ENCODE results near the gene CORO2A.

CORO2A gene

DNA sequence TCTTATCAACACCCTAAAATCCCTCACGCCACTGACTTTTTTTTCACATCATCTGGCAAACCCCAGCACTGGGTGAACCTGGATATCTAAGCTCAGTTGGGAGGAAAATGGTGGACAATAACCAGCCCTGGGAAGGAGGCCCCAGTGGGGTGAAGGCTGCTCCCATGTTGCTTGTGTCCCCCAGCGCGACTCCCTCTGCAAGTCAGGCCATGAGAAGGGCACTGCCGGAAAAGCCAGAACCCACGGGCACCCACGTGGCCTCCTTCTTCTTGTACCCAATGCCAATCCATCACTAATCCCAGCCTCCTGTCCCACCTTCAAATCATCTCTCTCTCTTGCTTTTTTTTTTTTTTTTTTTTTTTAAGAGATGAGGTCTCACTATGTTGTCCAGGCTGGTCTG is 11.4 kb downstream of the CORO2A start:
- TF ChIP-seq, protein P1, sequence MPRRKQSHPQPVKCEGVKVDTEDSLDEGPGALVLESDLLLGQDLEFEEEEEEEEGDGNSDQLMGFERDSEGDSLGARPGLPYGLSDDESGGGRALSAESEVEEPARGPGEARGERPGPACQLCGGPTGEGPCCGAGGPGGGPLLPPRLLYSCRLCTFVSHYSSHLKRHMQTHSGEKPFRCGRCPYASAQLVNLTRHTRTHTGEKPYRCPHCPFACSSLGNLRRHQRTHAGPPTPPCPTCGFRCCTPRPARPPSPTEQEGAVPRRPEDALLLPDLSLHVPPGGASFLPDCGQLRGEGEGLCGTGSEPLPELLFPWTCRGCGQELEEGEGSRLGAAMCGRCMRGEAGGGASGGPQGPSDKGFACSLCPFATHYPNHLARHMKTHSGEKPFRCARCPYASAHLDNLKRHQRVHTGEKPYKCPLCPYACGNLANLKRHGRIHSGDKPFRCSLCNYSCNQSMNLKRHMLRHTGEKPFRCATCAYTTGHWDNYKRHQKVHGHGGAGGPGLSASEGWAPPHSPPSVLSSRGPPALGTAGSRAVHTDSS (tag by site-specific recombination; IDR thresholded peaks at IDR 0.05): no peak
- TF ChIP-seq, protein P2, sequence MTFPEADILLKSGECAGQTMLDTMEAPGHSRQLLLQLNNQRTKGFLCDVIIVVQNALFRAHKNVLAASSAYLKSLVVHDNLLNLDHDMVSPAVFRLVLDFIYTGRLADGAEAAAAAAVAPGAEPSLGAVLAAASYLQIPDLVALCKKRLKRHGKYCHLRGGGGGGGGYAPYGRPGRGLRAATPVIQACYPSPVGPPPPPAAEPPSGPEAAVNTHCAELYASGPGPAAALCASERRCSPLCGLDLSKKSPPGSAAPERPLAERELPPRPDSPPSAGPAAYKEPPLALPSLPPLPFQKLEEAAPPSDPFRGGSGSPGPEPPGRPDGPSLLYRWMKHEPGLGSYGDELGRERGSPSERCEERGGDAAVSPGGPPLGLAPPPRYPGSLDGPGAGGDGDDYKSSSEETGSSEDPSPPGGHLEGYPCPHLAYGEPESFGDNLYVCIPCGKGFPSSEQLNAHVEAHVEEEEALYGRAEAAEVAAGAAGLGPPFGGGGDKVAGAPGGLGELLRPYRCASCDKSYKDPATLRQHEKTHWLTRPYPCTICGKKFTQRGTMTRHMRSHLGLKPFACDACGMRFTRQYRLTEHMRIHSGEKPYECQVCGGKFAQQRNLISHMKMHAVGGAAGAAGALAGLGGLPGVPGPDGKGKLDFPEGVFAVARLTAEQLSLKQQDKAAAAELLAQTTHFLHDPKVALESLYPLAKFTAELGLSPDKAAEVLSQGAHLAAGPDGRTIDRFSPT (tag by site-specific recombination; IDR thresholded peaks at IDR 0.05): no peak
- no peaks in the 10 kb centered on the region for H3K4me1 ChIP-seq (ENCODE audit: control insufficient read depth, insufficient read depth, low read length)
- ChIA-PET POLR2A (no interaction called here), CTCF (no interaction called here)
- no peak overlapping the region for H3K4me3 ChIP-seq (ENCODE audit: low read depth, low read length)
- no peak overlapping the region for H3K27ac ChIP-seq (ENCODE audit: extremely low read depth, low read depth, low read length)
- no peaks in the 10 kb centered on the region for H3K36me3 ChIP-seq (ENCODE audit: control insufficient read depth in 2 of 2, insufficient read depth in 1 of 2, low read length in 2 of 2)
- H3K9me3 ChIP-seq (ENCODE audit: control insufficient read depth, insufficient read depth, low read depth, low read length): no peaks in the 10 kb centered on the region

DNA sequence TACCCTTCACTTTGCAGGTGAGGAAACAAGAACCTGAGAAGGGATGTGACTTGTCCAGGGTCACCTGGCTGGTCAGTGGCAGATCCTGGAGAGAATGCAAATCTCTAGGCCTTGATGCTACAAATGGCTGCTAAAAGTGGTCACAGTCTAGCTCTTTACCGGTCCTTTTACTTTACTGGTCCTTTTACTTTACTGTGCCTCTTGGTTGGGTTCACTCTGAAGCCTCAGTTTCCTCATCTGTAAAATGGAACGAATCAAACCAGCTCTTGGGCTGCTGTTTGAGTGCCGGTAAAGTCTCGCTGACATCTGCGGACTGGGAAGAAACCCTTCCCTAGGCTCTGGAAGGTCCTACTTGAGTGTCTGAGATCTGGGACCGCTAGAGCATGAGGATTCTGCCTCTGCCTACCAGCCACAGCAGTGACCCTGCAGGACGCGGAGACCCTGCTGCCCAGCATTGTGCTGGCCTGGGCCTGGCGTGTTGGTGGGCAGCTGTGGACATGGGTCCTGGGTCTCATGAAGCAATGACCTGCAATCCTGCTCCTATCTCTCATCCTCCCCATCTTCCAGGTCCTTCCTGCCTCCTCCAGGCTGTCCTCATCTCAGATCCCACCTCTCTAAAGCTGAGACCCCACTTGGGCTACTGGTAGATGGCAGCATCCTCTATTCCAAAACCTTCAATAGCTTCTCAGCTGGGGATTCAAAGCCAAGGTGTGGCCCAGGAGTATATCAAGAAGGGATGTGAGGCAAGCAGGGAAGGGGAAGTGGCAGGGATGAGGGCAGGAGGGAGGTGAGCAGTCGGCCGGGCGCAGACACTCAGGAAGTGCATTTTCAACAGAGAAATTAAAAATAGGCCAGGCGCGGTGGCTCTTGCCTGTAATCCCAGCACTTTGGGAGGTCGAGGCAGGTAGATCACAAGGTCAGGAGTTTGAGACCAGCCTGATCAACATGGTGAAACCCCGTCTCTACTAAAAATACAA is 13.3 kb downstream of the CORO2A start:
- CTCF ChIA-PET: interaction anchor here (0.6 to 1.0 kb wide), 4 partner anchors 14 to 112 kb away, joined by 3 read pairs; no protein-coding TSS in a partner anchor
- POLR2A ChIA-PET: no interaction called here

DNA sequence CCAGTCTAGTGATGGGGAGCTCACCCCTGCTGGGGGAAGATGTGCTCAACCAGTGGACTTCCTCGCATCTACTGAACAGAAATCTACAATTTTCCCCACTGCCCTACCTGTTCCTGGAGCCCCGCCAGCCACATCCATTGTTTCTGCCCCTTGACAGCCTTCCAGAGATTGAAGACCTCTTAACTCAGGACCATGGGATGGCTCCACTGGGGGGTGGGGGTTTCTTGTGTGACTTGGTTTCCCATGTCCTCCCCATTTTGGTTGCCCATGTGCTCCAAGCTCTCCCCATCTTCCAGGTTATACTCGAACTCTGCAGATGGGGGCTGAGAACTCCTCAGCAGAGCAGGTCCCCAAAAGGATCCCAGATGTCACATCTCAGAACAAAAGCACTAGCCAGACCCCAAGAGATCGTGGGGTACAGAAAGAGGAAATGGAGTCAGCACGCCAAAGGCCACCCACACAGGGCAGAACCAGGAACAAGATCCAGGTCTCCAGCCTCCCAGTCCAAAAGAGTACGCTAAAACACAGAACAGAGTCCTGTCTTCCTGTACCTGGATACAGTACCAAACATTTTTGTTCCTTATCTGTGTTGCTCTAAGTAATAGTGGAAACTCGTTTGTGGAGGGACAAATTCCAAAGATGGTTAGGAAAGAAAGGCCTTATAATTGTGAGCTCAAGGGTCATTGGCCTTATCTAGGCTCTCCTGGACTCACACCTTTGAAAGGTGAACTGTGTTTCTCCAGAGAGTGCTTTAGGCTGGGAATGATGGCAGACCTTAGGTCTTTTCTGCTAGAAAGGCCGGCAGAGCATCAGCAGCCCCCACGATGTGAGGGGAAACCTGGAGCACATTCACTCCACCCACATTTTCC is 15.8 kb downstream of the CORO2A start:
- peaks cover 6% of the 10 kb centered on the region; the same call in 1 of the 2 replicates for H3K4me1 ChIP-seq (ENCODE audit: control insufficient read depth, insufficient read depth, low read length)
- H3K9me3 ChIP-seq (ENCODE audit: control insufficient read depth, insufficient read depth, low read depth, low read length): no peaks in the 10 kb centered on the region
- no peak overlapping the region for H3K27ac ChIP-seq (ENCODE audit: extremely low read depth, low read depth, low read length)
- TF ChIP-seq ZNF19 (tag by site-specific recombination; IDR thresholded peaks at IDR 0.05; ENCODE audit: low read depth) (no peak), ZNF830 (tag by site-specific recombination; IDR thresholded peaks at IDR 0.05; ENCODE audit: low read depth) (no peak), OVOL3 (tag by site-specific recombination; IDR thresholded peaks at IDR 0.05) (no peak), ZNF529 (tag by site-specific recombination; IDR thresholded peaks at IDR 0.05; ENCODE audit: insufficient replicate concordance) (no peak), MEIS1 (CRISPR knock-in tag; IDR thresholded peaks at IDR 0.05; ENCODE audit: borderline replicate concordance) (no peak)
- TF ChIP-seq, protein P3, sequence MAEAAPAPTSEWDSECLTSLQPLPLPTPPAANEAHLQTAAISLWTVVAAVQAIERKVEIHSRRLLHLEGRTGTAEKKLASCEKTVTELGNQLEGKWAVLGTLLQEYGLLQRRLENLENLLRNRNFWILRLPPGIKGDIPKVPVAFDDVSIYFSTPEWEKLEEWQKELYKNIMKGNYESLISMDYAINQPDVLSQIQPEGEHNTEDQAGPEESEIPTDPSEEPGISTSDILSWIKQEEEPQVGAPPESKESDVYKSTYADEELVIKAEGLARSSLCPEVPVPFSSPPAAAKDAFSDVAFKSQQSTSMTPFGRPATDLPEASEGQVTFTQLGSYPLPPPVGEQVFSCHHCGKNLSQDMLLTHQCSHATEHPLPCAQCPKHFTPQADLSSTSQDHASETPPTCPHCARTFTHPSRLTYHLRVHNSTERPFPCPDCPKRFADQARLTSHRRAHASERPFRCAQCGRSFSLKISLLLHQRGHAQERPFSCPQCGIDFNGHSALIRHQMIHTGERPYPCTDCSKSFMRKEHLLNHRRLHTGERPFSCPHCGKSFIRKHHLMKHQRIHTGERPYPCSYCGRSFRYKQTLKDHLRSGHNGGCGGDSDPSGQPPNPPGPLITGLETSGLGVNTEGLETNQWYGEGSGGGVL (tag by site-specific recombination; IDR thresholded peaks at IDR 0.05): no peak
- no peak overlapping the region for H3K4me3 ChIP-seq (ENCODE audit: low read depth, low read length)
- POLR2A ChIA-PET: interaction anchor here (0.6 kb wide), 1 partner anchor 110 kb away, joined by 3 read pairs; no protein-coding TSS in a partner anchor
- H3K36me3 ChIP-seq (ENCODE audit: control insufficient read depth in 2 of 2, insufficient read depth in 1 of 2, low read length in 2 of 2): no peaks in the 10 kb centered on the region
- CTCF ChIA-PET: no interaction called here

More for the DNA sequence above, 13.3 kb downstream of the CORO2A start:
- H3K4me3 ChIP-seq (ENCODE audit: low read depth, low read length): no peak overlapping the region
- no peaks in the 10 kb centered on the region for H3K9me3 ChIP-seq (ENCODE audit: control insufficient read depth, insufficient read depth, low read depth, low read length)
- no peaks in the 10 kb centered on the region for H3K36me3 ChIP-seq (ENCODE audit: control insufficient read depth in 2 of 2, insufficient read depth in 1 of 2, low read length in 2 of 2)
- no peak overlapping the region for H3K27ac ChIP-seq (ENCODE audit: extremely low read depth, low read depth, low read length)
- TF ChIP-seq, protein P4, sequence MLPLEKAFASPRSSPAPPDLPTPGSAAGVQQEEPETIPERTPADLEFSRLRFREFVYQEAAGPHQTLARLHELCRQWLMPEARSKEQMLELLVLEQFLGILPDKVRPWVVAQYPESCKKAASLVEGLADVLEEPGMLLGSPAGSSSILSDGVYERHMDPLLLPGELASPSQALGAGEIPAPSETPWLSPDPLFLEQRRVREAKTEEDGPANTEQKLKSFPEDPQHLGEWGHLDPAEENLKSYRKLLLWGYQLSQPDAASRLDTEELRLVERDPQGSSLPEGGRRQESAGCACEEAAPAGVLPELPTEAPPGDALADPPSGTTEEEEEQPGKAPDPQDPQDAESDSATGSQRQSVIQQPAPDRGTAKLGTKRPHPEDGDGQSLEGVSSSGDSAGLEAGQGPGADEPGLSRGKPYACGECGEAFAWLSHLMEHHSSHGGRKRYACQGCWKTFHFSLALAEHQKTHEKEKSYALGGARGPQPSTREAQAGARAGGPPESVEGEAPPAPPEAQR (tag by site-specific recombination; IDR thresholded peaks at IDR 0.05): no peak
- TF ChIP-seq, protein P5, sequence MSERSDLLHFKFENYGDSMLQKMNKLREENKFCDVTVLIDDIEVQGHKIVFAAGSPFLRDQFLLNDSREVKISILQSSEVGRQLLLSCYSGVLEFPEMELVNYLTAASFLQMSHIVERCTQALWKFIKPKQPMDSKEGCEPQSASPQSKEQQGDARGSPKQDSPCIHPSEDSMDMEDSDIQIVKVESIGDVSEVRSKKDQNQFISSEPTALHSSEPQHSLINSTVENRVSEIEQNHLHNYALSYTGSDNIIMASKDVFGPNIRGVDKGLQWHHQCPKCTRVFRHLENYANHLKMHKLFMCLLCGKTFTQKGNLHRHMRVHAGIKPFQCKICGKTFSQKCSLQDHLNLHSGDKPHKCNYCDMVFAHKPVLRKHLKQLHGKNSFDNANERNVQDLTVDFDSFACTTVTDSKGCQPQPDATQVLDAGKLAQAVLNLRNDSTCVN (tag by site-specific recombination; optimal IDR thresholded peaks at IDR 0.05): no peak
- no peak for TF ChIP-seq ZNF112 (tag by site-specific recombination; IDR thresholded peaks at IDR 0.05)
- no peaks in the 10 kb centered on the region for H3K4me1 ChIP-seq (ENCODE audit: control insufficient read depth, insufficient read depth, low read length)
